ENCODE data around the gene TFCP2L1. TPM values are rescaled to one million over a fixed set of nuclear protein-coding genes. Genes with fewer than 3 reads are reported as not detected.

The TFCP2L1 gene
- total RNA-seq, 1 experiment from 2014 or later: 29.8 TPM

GRCh38 chr2:121173112-121173511 is 111.9 kb downstream of the TFCP2L1 start:
- Mint-ChIP-seq H3K4me1 (ENCODE audit: low read depth, unreplicated experiment) (no peaks in the 10 kb centered on the region), H3K9me3 (ENCODE audit: low read depth, unreplicated experiment) (peaks cover 2% of the 10 kb centered on the region), H3K36me3 (ENCODE audit: insufficient read depth, unreplicated experiment) (no peaks in the 10 kb centered on the region), H3K27me3 (ENCODE audit: unreplicated experiment) (no peaks in the 10 kb centered on the region), H3K27ac (ENCODE audit: unreplicated experiment) (no peak overlapping the region), H3K4me3 (ENCODE audit: low read depth, unreplicated experiment) (no peak overlapping the region)
- no peak for DNase-seq
- CTCF ChIA-PET: no interaction called here
- no TSS peak for BruUV-seq (replicated peaks)
- TF ChIP-seq CTCF (IDR thresholded peaks at IDR 0.05; ENCODE audit: unreplicated experiment): no peak
- intact Hi-C loops (cut with micrococcal nuclease; ENCODE audit: unreplicated experiment): no loop called here

- H3K36me3 Mint-ChIP-seq (ENCODE audit: insufficient read depth, unreplicated experiment): no peaks in the 10 kb centered on the region
- no peaks in the 10 kb centered on the region for H3K4me1 Mint-ChIP-seq (ENCODE audit: low read depth, unreplicated experiment)
- intact Hi-C loops (cut with micrococcal nuclease; ENCODE audit: unreplicated experiment): no loop called here
- no peaks in the 10 kb centered on the region for H3K27me3 Mint-ChIP-seq (ENCODE audit: unreplicated experiment)
- no TSS peak for BruUV-seq (replicated peaks)
- H3K4me3 Mint-ChIP-seq (ENCODE audit: low read depth, unreplicated experiment): no peak overlapping the region
- CTCF ChIA-PET: interaction anchor here (0.6 kb wide), 1 partner anchor 70 kb away, joined by 3 read pairs; no protein-coding TSS in a partner anchor
- DNase-seq: no peak
- TF ChIP-seq CTCF (IDR thresholded peaks at IDR 0.05; ENCODE audit: unreplicated experiment): no peak
- H3K9me3 Mint-ChIP-seq (ENCODE audit: low read depth, unreplicated experiment): peaks cover 2% of the 10 kb centered on the region
- H3K27ac Mint-ChIP-seq (ENCODE audit: unreplicated experiment): no peak overlapping the region
Observed at GRCh38 chr2:121172456-121172855, 112.5 kb downstream of the TFCP2L1 start.

- Mint-ChIP-seq H3K4me3 (ENCODE audit: low read depth, unreplicated experiment) (no peak overlapping the region), H3K36me3 (ENCODE audit: insufficient read depth, unreplicated experiment) (no peaks in the 10 kb centered on the region), H3K27ac (ENCODE audit: unreplicated experiment) (no peak overlapping the region), H3K27me3 (ENCODE audit: unreplicated experiment) (no peaks in the 10 kb centered on the region), H3K4me1 (ENCODE audit: low read depth, unreplicated experiment) (no peaks in the 10 kb centered on the region), H3K9me3 (ENCODE audit: low read depth, unreplicated experiment) (peaks cover 2% of the 10 kb centered on the region)
- no peak for DNase-seq
- no peak for TF ChIP-seq CTCF (IDR thresholded peaks at IDR 0.05; ENCODE audit: unreplicated experiment)
- intact Hi-C loops (cut with micrococcal nuclease; ENCODE audit: unreplicated experiment): no loop called here
- CTCF ChIA-PET: no interaction called here
- BruUV-seq (replicated peaks): no TSS peak
Observed at GRCh38 chr2:121171625-121172119, 113.3 kb downstream of the TFCP2L1 start.

GRCh38 chr2:121170577-121170976 is 114.4 kb downstream of the TFCP2L1 start:
- CTCF ChIA-PET: interaction anchor here (1.1 kb wide), 1 partner anchor 10 kb away, joined by 3 read pairs; no protein-coding TSS in a partner anchor
- no peak overlapping the region for H3K4me3 Mint-ChIP-seq (ENCODE audit: low read depth, unreplicated experiment)
- H3K4me1 Mint-ChIP-seq (ENCODE audit: low read depth, unreplicated experiment): no peaks in the 10 kb centered on the region
- H3K27ac Mint-ChIP-seq (ENCODE audit: unreplicated experiment): no peak overlapping the region
- no peak for TF ChIP-seq CTCF (IDR thresholded peaks at IDR 0.05; ENCODE audit: unreplicated experiment)
- H3K36me3 Mint-ChIP-seq (ENCODE audit: insufficient read depth, unreplicated experiment): no peaks in the 10 kb centered on the region
- H3K9me3 Mint-ChIP-seq (ENCODE audit: low read depth, unreplicated experiment): peaks cover 2% of the 10 kb centered on the region
- DNase-seq: no peak
- no peaks in the 10 kb centered on the region for H3K27me3 Mint-ChIP-seq (ENCODE audit: unreplicated experiment)
- BruUV-seq (replicated peaks): no TSS peak
- intact Hi-C loops (cut with micrococcal nuclease; ENCODE audit: unreplicated experiment): no loop called here

All from Calu3 (cell line).